ENCODE data around the gene PEX6.
"Not testable (repeated sequence)": the region's sequence is repeated elsewhere in the genome, so short reads cannot be mapped to it uniquely, and the experiment has no call there.

Gene PEX6

DNA sequence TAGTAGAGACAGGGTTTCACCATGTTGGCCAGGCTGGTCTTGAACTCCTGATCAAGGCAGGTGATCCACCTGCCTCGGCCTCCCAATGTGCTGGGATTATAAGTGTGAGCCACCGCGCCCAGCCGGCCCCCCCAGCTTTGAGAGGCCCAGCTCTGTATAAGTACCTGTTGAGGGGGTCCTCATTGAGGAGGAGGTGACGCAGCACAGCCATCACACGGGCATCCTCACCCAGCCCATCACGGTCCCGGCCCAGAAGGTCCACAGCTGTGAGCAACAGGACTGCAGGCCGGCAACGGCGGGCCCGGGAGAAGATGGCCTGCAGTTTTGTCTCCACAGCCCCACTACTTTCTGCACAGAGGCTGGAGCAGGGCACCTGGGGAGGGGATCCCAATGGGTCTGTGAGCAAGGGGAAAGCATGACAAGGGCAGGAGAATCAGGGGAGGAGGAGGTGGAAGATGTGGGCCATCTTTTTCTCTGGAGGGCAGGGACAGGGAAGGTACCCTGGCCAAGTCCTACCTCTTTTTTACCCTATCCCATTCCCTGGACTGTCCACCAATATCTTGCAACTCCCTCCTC lies 10.8 kb downstream of the PEX6 start:
- DNase-seq (ENCODE audit: low read depth, low spot score) = no peak
- no peak overlapping the region for H3K27ac ChIP-seq

DNA sequence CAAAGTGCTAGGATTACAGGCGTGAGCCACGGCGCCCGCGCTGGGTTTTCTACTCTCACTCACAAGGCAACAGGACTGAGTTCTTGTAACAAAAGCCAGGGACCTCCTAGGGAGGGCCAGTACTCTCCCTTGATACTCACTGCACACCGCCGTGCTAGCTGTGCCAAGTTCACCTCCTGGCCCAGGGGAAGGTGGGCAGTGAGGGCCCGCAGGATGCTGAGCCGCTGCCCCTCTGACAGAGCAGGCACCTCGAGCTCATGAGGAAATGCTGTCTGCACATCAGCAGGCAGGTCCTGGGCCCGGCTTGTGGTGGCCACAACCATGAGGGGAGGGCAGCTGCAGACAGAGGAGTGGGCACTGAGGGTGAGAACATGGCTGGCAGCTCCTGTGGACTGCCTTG lies 11.8 kb downstream of the PEX6 start:
- no peak overlapping the region for H3K27ac ChIP-seq
- DNase-seq (ENCODE audit: low read depth, low spot score) = no peak

DNA sequence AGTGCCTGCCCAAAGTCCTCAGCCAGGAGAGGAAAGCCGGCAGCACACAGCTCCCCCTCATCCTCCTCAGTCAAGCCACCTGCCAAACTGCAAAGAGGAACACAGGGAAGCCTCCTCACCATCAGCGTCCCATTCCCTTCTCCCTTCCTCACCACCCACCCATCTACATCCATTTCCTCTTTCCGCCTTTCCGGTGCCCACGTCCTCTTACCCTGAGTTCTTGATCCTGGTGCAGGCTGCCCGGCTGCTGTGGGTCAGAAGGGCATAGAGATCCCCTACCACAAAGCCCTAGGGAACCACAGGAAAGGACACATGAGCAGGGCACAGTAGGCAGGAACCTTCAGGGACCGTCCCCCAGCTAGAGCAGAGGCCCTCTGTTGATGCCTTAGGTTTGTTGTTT lies 12.4 kb downstream of the PEX6 start:
- H3K27ac ChIP-seq = no peak overlapping the region
- DNase-seq (ENCODE audit: low read depth, low spot score) = no peak

DNA sequence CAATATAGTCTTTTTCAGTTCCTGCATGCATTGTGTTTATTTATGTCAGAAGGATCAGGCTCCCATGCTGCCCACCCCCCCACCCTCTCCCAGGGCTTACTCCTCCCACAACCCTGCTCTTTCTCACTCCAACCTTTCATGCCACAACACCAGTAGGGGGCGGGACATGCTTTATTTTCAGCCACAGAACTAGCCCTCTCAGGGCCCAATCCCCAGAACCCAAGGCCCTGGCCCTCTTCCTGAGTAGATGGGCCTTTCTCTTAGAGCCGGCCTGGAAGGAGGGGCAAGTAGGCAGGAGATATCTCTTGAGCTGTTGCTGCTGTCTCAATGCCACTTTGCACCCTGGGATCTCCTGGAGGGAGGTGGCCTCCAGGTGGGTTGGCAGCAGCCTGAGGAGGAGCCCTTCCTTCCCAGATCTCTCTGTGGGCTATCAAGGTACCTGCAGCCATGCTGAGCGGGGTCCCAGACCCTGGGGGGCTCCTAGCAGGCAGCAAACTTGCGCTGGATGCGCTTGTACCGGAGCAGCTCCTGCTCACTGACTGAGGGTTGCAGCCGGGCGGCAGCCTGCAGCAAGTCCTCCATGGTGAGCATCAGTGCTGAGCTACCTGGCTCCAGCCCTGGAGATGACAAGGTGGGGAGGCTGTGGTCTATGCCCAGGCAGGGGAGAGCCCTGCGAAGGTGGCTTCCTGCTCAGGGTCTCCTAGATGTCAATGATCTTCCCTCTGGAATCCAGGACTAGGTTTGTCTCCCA lies 15.0 kb downstream of the PEX6 start:
- H3K27ac ChIP-seq = no peak overlapping the region
- DNase-seq (ENCODE audit: low read depth, low spot score) = no peak

DNA sequence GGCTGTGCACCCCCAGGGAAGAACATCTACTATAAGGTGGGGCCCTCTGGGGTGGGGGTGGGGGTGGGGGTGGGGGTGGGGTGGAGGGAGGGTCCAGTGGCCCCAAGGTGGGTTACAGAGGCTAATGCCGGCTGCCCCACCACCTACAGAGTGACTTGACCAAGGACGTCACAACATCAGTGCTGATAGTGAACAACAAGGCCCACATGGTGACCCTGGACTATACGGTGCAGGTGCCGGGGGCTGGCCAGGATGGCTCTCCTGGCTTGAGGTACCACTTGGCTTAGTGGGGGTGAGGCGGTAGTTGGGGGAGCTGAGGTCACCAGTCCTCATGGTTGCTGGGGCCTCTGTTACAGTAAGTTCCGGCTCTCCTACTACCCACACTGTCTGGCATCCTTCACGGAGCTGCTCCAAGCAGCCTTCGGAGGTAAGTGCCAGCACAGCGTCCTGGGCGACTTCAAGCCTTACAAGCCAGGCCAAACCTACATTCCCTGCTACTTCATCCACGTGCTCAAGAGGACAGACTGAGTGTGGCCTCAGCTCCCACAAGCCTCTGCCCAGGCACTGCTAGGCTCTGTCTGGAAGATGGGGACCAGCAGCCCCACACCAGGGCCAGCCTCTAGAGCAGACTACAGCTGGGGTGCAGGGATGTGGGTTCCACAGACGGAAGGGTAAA lies 15.7 kb downstream of the PEX6 start:
- no peak overlapping the region for H3K27ac ChIP-seq
- DNase-seq (ENCODE audit: low read depth, low spot score) = no peak

DNA sequence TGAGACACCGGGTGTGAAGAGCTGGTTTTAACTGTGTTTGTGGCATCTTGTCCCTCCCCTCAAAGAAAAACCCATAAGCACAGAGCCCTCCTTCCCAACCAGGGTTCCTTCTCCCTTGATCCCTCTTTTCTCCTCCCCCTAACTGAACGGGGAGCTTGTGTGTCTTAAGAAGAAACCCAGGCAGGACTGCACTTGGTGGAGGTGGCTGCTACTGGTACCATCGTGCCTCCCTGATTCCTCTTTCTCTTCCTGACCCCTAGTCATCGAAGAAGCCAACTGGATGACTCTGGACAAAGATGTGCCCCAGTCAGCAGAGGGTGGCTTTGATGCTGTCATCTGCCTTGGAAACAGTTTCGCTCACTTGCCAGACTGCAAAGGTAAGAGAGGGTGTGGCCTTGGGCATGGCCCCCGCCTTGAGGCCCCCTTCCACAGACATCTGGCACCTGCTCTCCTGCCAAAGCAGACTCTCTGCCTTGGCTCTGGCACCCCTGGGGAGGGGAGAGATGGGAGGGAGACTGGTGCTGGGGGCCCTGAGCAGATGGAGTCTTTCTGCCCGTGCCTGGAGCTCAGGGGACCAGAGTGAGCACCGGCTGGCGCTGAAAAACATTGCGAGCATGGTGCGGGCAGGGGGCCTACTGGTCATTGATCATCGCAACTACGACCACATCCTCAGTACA lies 16.3 kb downstream of the PEX6 start:
- no peak for DNase-seq (ENCODE audit: low read depth, low spot score)
- no peak overlapping the region for H3K27ac ChIP-seq

DNA sequence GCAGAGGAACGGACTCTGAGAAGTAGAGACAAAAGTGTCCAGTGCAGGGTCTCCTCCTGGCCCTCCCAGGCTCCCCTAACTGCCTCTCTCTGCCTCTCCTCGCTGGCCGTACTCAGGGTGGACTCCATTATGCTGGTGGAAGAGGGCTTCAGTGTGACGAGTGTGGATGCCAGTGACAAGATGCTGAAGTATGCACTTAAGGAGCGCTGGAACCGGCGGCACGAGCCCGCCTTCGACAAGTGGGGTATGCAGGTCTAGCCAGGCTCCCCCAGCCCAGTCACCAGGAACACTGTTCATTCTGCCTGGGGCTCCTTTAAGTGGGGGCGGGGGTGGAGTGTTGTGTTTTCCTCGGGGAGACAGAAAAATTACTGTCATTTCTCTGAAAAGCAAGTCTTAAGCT lies 16.9 kb downstream of the PEX6 start:
- no peak overlapping the region for H3K27ac ChIP-seq
- no peak for DNase-seq (ENCODE audit: low read depth, low spot score)

DNA sequence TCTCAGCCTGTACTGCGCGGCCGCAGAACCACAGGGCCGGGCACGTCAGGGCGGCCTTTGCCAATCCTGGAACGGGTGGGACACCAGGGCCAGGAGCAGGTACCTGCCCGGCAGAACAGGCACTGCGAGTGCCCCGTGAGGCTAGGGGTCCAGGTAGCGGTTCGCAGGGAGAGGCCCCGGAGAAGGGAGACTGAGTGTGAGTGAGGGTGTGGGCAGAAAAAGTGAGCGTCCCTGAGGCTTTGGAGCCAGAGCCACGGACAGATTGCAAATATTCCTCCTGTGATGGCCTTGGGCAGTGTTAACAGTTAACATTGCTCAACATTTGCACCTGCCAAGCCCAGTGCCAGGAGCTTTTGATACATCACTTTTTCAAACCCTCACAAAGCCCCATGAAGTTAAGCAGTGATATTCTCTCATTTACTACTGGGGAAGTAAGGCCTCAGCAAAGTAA lies 17.9 kb downstream of the PEX6 start:
- no peak for DNase-seq (ENCODE audit: low read depth, low spot score)
- H3K27ac ChIP-seq = no peak overlapping the region

DNA sequence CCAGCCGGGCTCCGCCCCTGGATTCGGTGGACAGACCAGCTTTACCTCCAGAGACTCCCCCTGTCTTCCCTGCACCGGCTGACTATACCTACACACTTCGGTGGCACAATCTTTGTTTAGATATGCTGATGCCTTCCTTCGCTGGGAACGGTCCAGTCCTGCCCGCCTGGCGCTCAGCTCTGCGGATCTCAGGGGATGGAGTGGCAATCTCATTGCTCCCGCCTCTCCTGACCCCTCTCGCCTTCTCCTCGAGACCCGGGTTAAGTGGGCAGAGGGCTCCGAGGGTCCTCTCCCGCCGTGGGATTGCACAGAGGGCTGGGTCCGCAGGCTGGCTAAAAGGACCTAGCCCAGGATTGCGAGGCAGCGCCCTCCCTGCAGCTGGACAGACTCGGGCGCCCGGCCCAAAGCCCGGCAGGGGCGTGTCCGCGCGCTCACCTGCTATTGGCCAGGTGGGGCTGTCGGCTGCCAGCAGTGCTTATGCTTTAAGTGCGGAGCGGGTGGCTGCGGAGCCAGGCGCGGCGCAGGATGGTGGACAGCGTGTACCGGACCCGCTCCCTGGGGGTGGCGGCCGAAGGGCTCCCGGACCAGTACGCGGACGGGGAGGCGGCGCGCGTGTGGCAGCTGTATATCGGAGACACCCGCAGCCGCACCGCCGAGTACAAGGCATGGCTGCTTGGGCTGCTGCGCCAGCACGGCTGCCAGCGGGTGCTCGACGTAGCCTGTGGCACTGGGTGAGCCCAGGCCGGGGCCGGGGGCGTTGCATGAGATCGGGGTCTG lies 18.6 kb downstream of the PEX6 start, which contains the start of gene GNMT:
Gene GNMT (plus strand): TSS at position 512 of the 777 bp plus-strand sequence. CDS start 14 bp downstream, at position 526.
- no peak within 1 kb of the TSS for H3K27ac ChIP-seq

DNA sequence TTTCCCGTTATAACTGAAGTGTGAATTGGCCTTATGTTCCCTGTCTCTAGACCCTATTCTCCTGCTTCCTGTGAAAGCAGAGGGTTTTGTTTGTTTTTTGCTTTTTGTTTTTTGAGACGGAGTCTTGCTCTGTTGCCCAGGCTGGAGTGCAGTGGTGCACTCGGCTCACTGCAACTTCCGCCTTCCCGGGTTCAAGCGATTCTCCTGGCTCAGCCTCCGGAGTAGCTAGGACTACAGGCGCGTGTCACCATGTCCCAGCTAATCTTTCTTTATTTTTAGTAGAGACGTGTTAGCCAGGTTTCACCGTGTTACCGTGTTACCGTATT lies 19.1 kb downstream of the PEX6 start:
- no peak overlapping the region for H3K27ac ChIP-seq
- DNase-seq (ENCODE audit: low read depth, low spot score) = no peak

More for the DNA sequence above, 18.6 kb downstream of the PEX6 start, which contains the start of gene GNMT:
- no peak for DNase-seq (ENCODE audit: low read depth, low spot score)

DNA sequence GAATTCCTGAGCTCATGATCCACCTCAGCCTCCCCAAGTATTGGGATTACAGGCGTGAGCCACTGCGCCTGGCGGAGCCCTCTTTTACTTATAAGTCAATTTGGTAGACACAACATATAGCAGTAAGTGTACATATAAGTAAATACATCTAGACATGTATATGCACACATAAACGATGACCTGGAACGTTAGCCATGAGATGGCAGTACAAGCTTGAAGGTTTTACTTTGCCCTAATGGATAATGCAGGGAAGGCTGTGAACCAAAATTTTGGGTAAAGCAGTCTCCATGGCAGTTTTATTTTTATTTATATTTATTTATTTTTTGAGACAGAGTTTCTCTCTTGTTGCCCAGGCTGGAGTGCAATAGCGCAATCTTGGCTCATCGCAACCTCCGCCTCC lies 20.9 kb downstream of the PEX6 start:
- no peak overlapping the region for H3K27ac ChIP-seq
- DNase-seq (ENCODE audit: low read depth, low spot score) = no peak

DNA sequence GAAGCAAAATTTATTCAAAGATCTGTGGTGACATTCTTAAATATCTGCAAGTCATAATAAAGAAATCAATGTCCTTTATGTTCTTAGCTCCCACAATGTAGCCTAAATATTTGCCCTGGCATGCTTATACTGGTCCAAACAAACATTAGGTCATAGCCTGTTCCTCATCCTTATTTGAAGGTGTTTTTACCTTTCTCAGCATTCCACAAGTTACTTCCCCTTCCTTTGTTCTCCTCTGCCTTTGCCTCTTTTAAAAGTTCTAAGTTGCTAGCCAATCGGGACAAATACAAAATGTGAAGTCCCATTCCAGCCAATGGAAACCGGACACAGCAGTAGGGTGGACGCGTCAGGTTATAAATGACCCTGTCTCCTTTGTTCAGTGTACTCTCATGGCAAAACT lies 24.6 kb downstream of the PEX6 start:
- DNase-seq (ENCODE audit: low read depth, low spot score) = not testable (repeated sequence)
- peak overlapping the region; percentile 60 for H3K27ac ChIP-seq

DNA sequence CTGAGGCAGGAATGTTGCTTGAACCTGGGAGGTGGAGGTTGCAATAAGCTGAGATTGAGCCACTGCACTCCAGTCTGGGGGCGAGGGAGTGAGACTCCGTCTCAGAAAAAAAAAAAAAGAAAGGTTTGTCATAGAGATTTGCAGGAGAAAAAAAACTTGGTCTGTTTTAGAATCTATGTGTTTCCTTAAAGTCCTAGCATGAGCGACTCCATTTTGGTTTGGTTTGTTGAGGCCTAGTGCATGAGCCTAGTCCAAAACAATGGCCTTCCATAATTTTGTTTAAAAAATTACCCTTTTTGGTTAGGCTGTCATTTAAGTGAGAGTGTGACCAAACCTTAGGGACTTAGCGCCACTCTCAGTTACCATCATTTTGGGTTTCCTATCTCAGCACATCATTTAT lies 26.6 kb downstream of the PEX6 start:
- H3K27ac ChIP-seq = no peak overlapping the region
- DNase-seq (ENCODE audit: low read depth, low spot score) = no peak

DNA sequence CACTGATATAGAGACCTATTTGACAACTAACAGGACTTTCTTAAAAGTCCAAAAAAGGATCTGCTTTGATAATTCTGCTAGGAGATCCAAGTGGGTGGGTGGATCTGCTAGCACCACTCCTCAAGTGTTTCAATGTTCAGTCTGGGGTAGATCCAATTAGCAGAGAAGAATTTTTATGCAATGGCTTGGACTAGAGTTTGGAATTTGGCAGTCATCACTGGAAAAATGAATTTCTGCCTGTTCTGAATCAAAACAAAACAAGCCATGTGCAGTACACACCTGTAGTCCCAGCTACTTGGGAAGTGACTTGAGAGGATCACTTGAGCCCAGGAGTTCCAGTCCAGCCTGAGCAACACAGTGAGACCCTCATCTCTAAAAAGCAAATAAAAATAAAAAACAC lies 31.0 kb downstream of the PEX6 start:
- no peak for DNase-seq (ENCODE audit: low read depth, low spot score)
- no peak overlapping the region for H3K27ac ChIP-seq

DNA sequence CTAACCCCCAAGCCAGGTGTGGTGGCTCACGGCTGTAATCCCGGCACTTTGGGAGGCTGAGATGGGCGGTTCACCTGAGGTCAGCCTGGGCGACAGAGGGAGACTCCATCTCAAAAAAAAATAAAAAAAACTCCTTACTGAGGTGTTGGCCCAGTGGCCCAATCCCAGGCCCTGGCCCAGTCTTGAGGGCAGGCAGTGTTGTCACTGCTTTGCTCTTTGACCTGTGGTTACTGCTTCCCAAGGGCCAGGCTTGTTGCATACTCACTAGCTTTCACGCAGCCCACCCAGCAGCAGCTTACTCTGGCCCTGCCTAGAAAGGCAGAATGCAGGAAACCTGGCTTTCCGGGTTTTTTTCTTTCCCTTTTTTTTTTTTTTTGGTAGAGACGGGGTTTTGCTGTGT lies 36.5 kb downstream of the PEX6 start:
- DNase-seq (ENCODE audit: low read depth, low spot score) = no peak

DNA sequence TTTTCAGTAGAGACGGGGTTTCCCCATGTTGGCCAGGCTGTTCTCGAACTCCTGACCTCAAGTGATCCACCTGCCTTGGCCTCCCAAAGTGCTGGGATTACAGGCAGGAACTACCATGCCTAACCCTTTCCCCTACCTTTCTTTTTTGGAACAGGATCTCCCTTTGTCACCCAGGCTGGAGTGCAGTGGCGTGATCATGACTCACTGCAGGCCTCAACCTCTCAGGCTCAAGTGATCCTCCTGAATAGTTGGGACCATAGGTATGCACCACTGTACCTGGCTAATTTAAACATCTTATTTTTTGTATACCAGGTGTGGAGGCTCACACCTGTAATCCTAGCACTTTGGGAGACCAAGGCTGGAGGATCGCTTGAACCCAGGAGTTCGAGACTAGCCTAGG lies 37.6 kb downstream of the PEX6 start:
- DNase-seq (ENCODE audit: low read depth, low spot score); H3K27ac ChIP-seq: not testable (repeated sequence)

More for the DNA sequence above, 36.5 kb downstream of the PEX6 start:
- H3K27ac ChIP-seq = no peak overlapping the region

DNA sequence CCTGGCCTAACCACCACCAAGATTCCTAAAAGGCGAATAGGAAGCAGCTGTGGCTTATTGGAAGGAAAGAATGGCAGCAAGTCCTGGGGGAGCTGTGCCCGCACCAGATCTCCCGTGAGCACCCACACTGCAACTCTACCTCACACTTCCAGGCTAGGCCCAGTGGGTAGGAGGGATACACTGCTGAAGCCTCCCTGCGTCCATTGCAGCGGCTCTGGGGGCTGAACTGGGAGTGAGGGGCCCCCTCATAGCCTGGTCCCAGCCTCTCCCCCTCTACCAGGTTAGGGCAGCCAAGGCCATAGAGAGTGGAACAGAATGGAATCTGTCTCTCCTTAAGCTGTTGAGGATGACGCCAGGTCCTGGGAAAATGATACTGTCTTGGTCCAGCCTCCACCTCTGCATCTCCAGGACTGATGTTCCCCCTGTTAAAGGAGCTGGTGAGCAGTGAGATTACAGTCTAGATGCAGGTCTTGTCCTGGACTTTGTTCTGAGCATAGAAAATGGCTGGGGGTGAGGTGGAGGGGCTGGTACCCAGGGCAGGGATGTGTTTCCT lies 38.4 kb downstream of the PEX6 start:
- no peak overlapping the region for H3K27ac ChIP-seq
- DNase-seq (ENCODE audit: low read depth, low spot score) = no peak

DNA sequence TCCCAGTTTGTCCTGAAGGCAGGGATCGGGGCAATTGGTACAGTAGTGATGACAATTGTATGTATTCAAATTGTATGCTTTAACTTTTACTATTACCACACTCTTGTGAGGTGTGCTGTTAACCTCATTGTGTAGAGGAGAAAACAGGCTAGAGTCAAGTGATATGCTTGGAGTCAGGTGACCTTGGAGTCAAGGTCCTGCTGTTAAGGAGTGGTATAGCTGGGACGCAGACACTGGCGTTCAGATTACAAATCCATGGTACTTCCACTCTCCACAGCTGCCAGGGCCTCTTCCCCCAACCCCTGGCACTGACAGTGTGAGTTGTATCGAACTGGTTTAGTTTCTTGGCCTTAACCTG lies 39.2 kb downstream of the PEX6 start:
- no peak for DNase-seq (ENCODE audit: low read depth, low spot score)
- H3K27ac ChIP-seq = no peak overlapping the region

DNA sequence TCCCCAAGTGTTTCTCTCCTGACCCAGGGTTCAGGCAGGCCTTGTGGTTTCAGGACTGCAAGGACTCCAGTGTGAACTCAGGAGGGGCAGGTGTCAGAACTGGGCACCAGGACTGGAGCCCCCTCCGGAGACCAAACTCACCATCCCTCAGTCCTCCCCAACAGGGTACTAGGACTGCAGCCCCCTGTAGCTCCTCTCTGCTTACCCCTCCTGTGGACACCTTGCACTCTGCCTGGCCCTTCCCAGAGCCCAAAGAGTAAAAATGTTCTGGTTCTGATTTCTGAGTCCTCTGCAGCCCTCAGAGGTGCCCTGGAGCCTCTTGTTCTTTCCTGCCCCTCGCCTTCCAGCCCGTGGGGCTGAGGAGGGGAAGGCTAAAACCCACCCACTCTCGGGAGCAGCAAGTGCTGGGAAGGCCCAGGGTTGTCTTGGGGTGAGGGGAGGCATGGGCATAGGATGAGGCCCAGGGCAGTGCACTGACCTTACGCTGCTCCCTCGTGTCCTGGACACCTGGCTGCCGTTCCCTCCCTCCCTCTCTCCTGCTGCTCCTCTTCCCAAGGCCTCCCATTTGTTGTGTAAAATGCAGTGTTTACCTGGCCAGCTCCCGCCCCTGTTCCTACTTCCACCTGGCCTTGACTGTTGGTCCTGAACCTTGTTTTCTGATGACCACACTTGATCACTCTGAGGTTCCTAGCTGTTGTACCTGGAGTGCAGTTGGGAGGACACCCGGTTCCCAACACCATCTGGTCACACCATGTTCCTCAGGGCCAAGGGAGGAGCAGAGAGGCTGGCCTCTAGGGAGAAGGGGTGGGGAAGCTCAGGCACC lies 39.8 kb downstream of the PEX6 start:
- DNase-seq (ENCODE audit: low read depth, low spot score) = no peak
- no peak overlapping the region for H3K27ac ChIP-seq
